ENCODE data around the gene ACACB. TPM values are rescaled to one million over a fixed set of nuclear protein-coding genes. Genes with fewer than 3 reads are reported as not detected.

ACACB gene
- total RNA-seq, 3 donors from 2014 or later (not counting 1 experiment from before 2014, with no cell fraction given), result 4.1 to 14.3 (median 8.4) TPM

DNA sequence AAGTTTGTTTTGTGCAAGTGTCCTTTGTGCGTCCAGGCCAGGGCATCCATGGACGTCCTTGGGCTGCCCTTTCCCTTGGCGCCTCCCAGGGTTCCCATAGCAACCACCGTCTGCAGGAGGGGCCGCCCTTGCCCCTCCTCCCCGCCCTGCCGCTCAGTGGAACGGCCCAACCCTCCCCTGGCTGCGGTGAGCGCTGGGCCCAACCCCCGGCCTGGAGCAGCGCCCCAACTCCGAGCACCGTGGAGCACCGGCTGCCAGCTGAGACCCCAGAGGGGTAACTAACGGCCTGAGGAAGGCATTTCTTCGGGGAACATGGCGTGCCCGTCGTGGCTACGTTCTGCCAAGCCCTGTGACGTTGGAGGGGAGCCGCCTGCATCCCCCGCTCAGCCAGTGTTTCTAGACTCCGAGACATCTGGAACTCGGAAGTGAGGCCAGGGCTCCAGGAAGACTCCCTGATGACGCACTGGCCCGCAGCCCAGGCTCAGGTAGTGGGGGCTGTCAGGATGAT lies 5.3 kb upstream of the ACACB start:
- Mint-ChIP-seq H3K4me3 (peak overlapping the region; percentile 60), H3K27me3 (ENCODE audit: low read depth in 2 of 2) (no peaks in the 10 kb centered on the region), H3K9me3 (no peaks in the 10 kb centered on the region), H3K4me1 (peaks cover 0 to 9% of the 10 kb centered on the region in 2 donors), H3K27ac (peak overlapping the region in 1 of 2 donors; percentile 29), H3K36me3 (no peaks in the 10 kb centered on the region)
- TF ChIP-seq, protein P1, sequence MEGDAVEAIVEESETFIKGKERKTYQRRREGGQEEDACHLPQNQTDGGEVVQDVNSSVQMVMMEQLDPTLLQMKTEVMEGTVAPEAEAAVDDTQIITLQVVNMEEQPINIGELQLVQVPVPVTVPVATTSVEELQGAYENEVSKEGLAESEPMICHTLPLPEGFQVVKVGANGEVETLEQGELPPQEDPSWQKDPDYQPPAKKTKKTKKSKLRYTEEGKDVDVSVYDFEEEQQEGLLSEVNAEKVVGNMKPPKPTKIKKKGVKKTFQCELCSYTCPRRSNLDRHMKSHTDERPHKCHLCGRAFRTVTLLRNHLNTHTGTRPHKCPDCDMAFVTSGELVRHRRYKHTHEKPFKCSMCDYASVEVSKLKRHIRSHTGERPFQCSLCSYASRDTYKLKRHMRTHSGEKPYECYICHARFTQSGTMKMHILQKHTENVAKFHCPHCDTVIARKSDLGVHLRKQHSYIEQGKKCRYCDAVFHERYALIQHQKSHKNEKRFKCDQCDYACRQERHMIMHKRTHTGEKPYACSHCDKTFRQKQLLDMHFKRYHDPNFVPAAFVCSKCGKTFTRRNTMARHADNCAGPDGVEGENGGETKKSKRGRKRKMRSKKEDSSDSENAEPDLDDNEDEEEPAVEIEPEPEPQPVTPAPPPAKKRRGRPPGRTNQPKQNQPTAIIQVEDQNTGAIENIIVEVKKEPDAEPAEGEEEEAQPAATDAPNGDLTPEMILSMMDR (IDR thresholded peaks at IDR 0.05), result no peak
- no peaks in the 10 kb centered on the region for H3K9me3 ChIP-seq (ENCODE audit: control insufficient read depth, insufficient read depth, low read length)
- no peaks in the 10 kb centered on the region for H3K27me3 ChIP-seq (ENCODE audit: control insufficient read depth, insufficient read depth, low read length)
- intact Hi-C loops (cut with micrococcal nuclease), result loop anchor here (2.0 kb wide), 1 partner anchor 274 kb away; no protein-coding TSS in a partner anchor
- H3K4me1 ChIP-seq (ENCODE audit: control insufficient read depth, insufficient read depth, low read length), result no peaks in the 10 kb centered on the region
- H3K4me3 ChIP-seq (ENCODE audit: low read length), result peak overlapping the region; percentile 44
- DNase-seq (peak in 1 of 2 donors; percentile 71), ATAC-seq (peak; percentile 61 to 74 (median 64))
- H3K27ac ChIP-seq (ENCODE audit: low read length), result peak overlapping the region; percentile 55
- 29% methylated on average over 28 of the region's 28 CpGs for WGBS (ENCODE audit: insufficient coverage)
- peaks cover 12% of the 10 kb centered on the region for H3K36me3 ChIP-seq (ENCODE audit: control insufficient read depth, insufficient read depth, low read length)

GRCh38 chr12:109112720-109113465 lies 3.5 kb upstream of the ACACB start:
- H3K4me1 Mint-ChIP-seq, result peaks cover 0 to 9% of the 10 kb centered on the region in 2 donors
- no peak overlapping the region for H3K27ac Mint-ChIP-seq
- no peak overlapping the region for H3K4me3 ChIP-seq (ENCODE audit: low read length)
- no peak overlapping the region for H3K4me3 Mint-ChIP-seq
- H3K4me1 ChIP-seq (ENCODE audit: control insufficient read depth, insufficient read depth, low read length), result no peaks in the 10 kb centered on the region
- ATAC-seq, result no peak
- no peaks in the 10 kb centered on the region for H3K36me3 Mint-ChIP-seq
- H3K9me3 Mint-ChIP-seq, result no peaks in the 10 kb centered on the region
- peaks cover 6% of the 10 kb centered on the region for H3K36me3 ChIP-seq (ENCODE audit: control insufficient read depth, insufficient read depth, low read length)
- intact Hi-C loops (cut with micrococcal nuclease), result no loop called here
- DNase-seq, result no peak
- TF ChIP-seq, protein P1 (IDR thresholded peaks at IDR 0.05), result no peak
- WGBS (ENCODE audit: insufficient coverage), result 90% methylated on average over 10 of the region's 11 CpGs
- no peaks in the 10 kb centered on the region for H3K27me3 ChIP-seq (ENCODE audit: control insufficient read depth, insufficient read depth, low read length)
- H3K27ac ChIP-seq (ENCODE audit: low read length), result no peak overlapping the region
- no peaks in the 10 kb centered on the region for H3K9me3 ChIP-seq (ENCODE audit: control insufficient read depth, insufficient read depth, low read length)
- H3K27me3 Mint-ChIP-seq (ENCODE audit: low read depth in 2 of 2), result no peaks in the 10 kb centered on the region

GRCh38 chr12:109113661-109114321 lies 2.6 kb upstream of the ACACB start:
- no peak overlapping the region for H3K27ac Mint-ChIP-seq
- DNase-seq, result no peak
- intact Hi-C loops (cut with micrococcal nuclease), result no loop called here
- no peaks in the 10 kb centered on the region for H3K27me3 ChIP-seq (ENCODE audit: control insufficient read depth, insufficient read depth, low read length)
- no peak overlapping the region for H3K4me3 ChIP-seq (ENCODE audit: low read length)
- no peaks in the 10 kb centered on the region for H3K36me3 Mint-ChIP-seq
- no peaks in the 10 kb centered on the region for H3K4me1 ChIP-seq (ENCODE audit: control insufficient read depth, insufficient read depth, low read length)
- H3K9me3 ChIP-seq (ENCODE audit: control insufficient read depth, insufficient read depth, low read length), result no peaks in the 10 kb centered on the region
- WGBS (ENCODE audit: insufficient coverage), result 100% methylated on average over 5 of the region's 5 CpGs
- no peak for ATAC-seq
- TF ChIP-seq, protein P1 (IDR thresholded peaks at IDR 0.05), result no peak
- H3K27me3 Mint-ChIP-seq (ENCODE audit: low read depth in 2 of 2), result no peaks in the 10 kb centered on the region
- H3K4me1 Mint-ChIP-seq, result peaks cover 0 to 9% of the 10 kb centered on the region in 2 donors
- H3K9me3 Mint-ChIP-seq, result no peaks in the 10 kb centered on the region
- H3K36me3 ChIP-seq (ENCODE audit: control insufficient read depth, insufficient read depth, low read length), result peaks cover 3% of the 10 kb centered on the region
- no peak overlapping the region for H3K4me3 Mint-ChIP-seq
- H3K27ac ChIP-seq (ENCODE audit: low read length), result no peak overlapping the region

Data from natural killer cell (primary cell).